ENCODE measurements around the gene L1CAM.

Gene L1CAM

GRCh38 chrX:153928846-153929245 lies 42.9 kb upstream of the L1CAM start:
- H3K9me3 ChIP-seq (ENCODE audit: control insufficient read depth, insufficient read depth, low read length): no peaks in the 10 kb centered on the region
- no peaks in the 10 kb centered on the region for H3K4me1 ChIP-seq (ENCODE audit: control insufficient read depth, insufficient read depth, low read length)
- H3K27me3 ChIP-seq (ENCODE audit: control insufficient read depth, insufficient read depth, low read length): no peaks in the 10 kb centered on the region
- H3K9ac ChIP-seq (ENCODE audit: low read depth, low read length): no peak overlapping the region
- H3K4me3 ChIP-seq (ENCODE audit: low read depth, low read length): peak overlapping the region; percentile 18
- peaks cover 24% of the 10 kb centered on the region for H3K36me3 ChIP-seq (ENCODE audit: control insufficient read depth, insufficient read depth, low read length)

GRCh38 chrX:153927922-153928760 lies 42.2 kb upstream of the L1CAM start:
- Histone ChIP-seq H3K9me3 (ENCODE audit: control insufficient read depth, insufficient read depth, low read length) (no peaks in the 10 kb centered on the region), H3K4me1 (ENCODE audit: control insufficient read depth, insufficient read depth, low read length) (no peaks in the 10 kb centered on the region), H3K9ac (ENCODE audit: low read depth, low read length) (peak overlapping the region; percentile 70), H3K4me3 (ENCODE audit: low read depth, low read length) (peak overlapping the region; percentile 71), H3K27me3 (ENCODE audit: control insufficient read depth, insufficient read depth, low read length) (no peaks in the 10 kb centered on the region), H3K36me3 (ENCODE audit: control insufficient read depth, insufficient read depth, low read length) (peaks cover 24% of the 10 kb centered on the region)

DNA sequence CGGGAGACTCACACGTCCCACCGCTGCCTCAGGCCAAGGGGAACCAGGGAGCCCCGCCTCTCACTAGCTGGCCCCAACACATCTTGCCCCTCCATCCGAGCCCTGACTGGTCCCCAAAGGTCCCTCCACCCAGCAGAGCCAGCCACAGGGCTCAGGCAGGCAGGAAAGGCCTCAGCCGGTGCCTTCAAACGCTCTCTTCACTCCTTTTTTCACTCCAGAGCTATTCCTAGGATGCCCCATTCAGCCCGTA lies 41.6 kb upstream of the L1CAM start:
- H3K9me3 ChIP-seq (ENCODE audit: control insufficient read depth, insufficient read depth, low read length): no peaks in the 10 kb centered on the region
- H3K4me1 ChIP-seq (ENCODE audit: control insufficient read depth, insufficient read depth, low read length): no peaks in the 10 kb centered on the region
- H3K9ac ChIP-seq (ENCODE audit: low read depth, low read length): peak overlapping the region; percentile 70
- no peaks in the 10 kb centered on the region for H3K27me3 ChIP-seq (ENCODE audit: control insufficient read depth, insufficient read depth, low read length)
- H3K36me3 ChIP-seq (ENCODE audit: control insufficient read depth, insufficient read depth, low read length): peaks cover 24% of the 10 kb centered on the region
- H3K4me3 ChIP-seq (ENCODE audit: low read depth, low read length): peak overlapping the region; percentile 71

DNA sequence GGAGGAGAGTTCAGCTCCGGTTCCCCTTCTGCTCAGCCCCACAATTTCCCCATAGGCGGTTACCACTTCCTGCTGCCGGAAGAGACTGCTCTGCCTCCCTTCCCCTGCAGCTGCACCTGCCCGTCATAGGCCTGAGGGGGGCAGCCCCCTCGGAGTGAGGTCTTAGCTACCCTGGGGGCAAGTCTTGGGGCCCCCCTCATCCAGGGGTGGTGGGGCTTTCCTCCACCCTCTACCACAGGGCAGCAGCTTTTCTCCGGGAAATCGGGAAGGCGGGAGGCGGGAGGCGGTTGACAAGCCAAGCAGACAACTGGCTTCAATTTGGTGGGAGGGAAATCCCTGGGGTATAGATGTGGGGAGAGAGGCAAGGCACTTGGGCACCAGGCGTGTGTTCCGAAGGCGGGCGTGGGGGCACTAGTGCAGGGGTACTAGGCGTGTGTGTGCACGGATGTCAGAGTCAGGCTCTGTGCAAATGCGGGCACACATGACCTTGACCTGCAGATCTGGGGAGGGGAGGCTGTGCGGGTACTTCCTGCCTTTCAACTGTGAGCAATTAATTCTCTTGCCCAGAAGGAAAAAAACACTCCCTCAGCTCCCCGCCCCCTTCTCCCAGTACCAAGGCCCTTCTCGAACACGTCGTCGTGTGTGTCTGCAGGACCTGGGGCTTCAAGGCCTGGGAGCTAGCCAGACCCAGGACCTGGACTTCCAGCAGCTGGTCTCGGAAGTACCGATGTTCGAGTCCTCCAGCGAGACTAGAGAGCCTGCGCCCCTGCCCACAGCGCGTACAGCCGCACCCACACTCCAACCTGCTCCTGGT lies 41.1 kb upstream of the L1CAM start:
- Histone ChIP-seq H3K9ac (ENCODE audit: low read depth, low read length) (peak overlapping the region; percentile 70), H3K36me3 (ENCODE audit: control insufficient read depth, insufficient read depth, low read length) (peaks cover 20% of the 10 kb centered on the region), H3K9me3 (ENCODE audit: control insufficient read depth, insufficient read depth, low read length) (no peaks in the 10 kb centered on the region), H3K27me3 (ENCODE audit: control insufficient read depth, insufficient read depth, low read length) (no peaks in the 10 kb centered on the region), H3K4me3 (ENCODE audit: low read depth, low read length) (peak overlapping the region; percentile 71), H3K4me1 (ENCODE audit: control insufficient read depth, insufficient read depth, low read length) (no peaks in the 10 kb centered on the region)

DNA sequence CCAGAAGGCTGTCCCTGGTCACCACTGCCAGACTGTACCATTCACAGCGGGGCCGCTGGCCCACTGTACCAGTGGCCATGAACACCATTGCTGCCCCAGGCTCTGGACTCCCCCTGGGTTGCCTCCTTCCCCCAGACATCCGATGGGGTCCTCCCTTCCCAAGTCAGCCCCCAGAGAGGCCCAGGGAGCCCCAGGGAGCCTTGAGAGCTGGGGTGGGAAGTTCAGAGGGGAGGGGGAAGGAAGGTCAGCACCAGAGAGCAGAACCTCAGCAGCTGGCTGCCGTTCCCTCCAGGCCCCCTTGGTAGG lies 40.5 kb upstream of the L1CAM start:
- no peaks in the 10 kb centered on the region for H3K9me3 ChIP-seq (ENCODE audit: control insufficient read depth, insufficient read depth, low read length)
- H3K27me3 ChIP-seq (ENCODE audit: control insufficient read depth, insufficient read depth, low read length): no peaks in the 10 kb centered on the region
- no peaks in the 10 kb centered on the region for H3K4me1 ChIP-seq (ENCODE audit: control insufficient read depth, insufficient read depth, low read length)
- H3K36me3 ChIP-seq (ENCODE audit: control insufficient read depth, insufficient read depth, low read length): peaks cover 16% of the 10 kb centered on the region
- peak overlapping the region; percentile 71 for H3K4me3 ChIP-seq (ENCODE audit: low read depth, low read length)
- H3K9ac ChIP-seq (ENCODE audit: low read depth, low read length): peak overlapping the region; percentile 37

DNA sequence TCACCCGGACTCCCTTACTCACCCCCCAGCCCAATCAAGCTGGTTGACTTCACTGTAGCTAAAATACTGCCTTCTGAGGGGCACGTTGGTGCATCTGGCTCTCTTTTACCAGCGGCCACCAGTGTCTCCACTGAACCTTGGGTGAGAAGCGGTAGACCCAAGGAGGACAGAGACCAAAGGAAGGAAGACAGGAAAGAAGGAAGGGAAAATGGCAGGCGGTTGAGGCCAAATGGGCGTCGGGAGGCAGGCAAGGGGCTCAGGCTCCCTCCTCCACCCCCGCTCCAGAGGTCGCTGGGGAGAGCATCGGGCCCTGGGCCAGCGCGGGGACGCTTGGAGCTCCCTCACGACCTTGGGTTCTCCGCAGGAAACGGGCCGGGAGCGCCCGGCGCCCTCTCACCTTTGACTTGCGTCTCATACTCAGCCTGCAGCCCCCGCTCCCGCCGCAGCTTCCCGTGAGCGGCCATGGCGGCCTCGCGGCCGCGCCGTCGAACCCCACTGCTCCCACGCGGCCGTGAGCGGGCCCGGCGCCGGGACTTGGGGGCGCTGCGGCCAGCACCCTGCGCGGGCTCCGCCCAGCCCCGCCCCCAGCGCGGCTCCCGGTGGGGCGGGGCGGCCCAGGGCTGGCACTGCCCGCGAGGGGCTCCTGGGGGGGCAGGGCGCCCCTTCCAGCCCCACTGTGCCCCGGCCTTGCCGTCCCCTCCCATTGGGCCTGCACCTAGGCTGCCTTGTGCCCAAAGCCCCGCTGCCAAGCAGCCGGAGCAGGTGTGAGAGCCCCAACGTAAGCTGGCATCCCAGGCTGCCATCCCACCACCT lies 40.0 kb upstream of the L1CAM start, which contains the start of gene ARHGAP4:
TSS of gene ARHGAP4 (minus strand) at position 526 of the 813 bp plus-strand sequence. CDS start at position 464, 62 bp downstream.
- Histone ChIP-seq H3K36me3 (ENCODE audit: control insufficient read depth, insufficient read depth, low read length) (peaks cover 14% of the 10 kb centered on the region), H3K9me3 (ENCODE audit: control insufficient read depth, insufficient read depth, low read length) (no peaks in the 10 kb centered on the region), H3K27me3 (ENCODE audit: control insufficient read depth, insufficient read depth, low read length) (no peaks in the 10 kb centered on the region), H3K4me3 (ENCODE audit: low read depth, low read length) (peak within 1 kb of the TSS; percentile 71), H3K9ac (ENCODE audit: low read depth, low read length) (peak within 1 kb of the TSS; percentile 37), H3K4me1 (ENCODE audit: control insufficient read depth, insufficient read depth, low read length) (no peaks in the 10 kb centered on the region)

DNA sequence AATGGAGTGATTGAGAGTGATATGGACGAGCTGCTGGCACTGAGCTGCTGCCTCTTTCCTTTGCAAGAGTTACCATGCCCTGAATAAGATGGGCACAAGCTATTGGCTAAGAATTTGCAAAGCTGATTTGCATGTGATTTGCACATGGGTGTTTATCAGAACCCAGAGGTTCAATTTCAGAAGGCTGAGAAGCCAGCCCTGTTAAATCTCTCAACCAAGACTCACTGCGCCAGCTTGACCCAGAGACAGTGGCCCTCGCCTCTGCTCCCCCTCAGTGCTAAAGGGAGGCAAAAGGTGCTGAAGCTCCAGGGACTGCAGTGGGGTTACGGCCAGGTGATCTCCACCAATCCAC lies 39.4 kb upstream of the L1CAM start:
- no peaks in the 10 kb centered on the region for H3K27me3 ChIP-seq (ENCODE audit: control insufficient read depth, insufficient read depth, low read length)
- peak overlapping the region; percentile 26 for H3K9ac ChIP-seq (ENCODE audit: low read depth, low read length)
- no peaks in the 10 kb centered on the region for H3K9me3 ChIP-seq (ENCODE audit: control insufficient read depth, insufficient read depth, low read length)
- H3K36me3 ChIP-seq (ENCODE audit: control insufficient read depth, insufficient read depth, low read length): peaks cover 8% of the 10 kb centered on the region
- H3K4me1 ChIP-seq (ENCODE audit: control insufficient read depth, insufficient read depth, low read length): no peaks in the 10 kb centered on the region
- H3K4me3 ChIP-seq (ENCODE audit: low read depth, low read length): peak overlapping the region; percentile 61

DNA sequence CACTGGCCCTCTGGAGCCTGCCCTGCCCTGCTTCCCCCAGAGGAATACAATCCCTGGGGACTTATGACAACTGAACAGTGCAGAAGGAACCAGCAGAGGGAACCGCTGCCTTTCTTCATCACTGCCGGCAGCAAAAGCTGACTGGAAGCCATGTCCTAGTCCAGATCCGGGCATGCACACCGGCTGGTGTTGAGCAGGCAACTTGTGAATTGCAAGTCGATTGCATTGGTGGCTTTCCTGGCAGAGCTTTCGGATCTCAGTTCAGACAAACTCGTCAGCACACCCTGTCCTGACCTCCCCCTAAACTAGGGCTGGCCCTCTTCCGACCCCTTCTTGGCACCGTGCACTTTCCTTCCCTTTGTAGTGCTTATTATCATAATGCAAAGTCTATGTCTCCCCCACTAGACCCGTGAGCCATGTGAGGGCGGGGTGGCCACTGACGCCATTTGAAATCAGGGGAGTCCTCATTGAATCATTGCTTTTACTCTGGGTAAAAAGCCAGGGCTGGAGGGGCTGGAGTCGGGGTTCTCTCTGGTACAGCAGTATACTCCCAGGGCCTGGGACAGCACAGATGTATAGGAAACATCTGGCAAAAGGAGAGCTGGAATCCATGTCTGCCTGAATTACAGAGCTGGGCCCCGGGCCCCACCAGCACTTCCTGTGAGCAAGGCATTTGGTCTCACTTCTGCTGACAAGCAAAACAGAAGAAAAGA lies 38.3 kb upstream of the L1CAM start:
- no peaks in the 10 kb centered on the region for H3K4me1 ChIP-seq (ENCODE audit: control insufficient read depth, insufficient read depth, low read length)

GRCh38 chrX:153922932-153923857 lies 37.2 kb upstream of the L1CAM start:
- H3K9ac ChIP-seq (ENCODE audit: low read depth, low read length): no peak overlapping the region
- H3K9me3 ChIP-seq (ENCODE audit: control insufficient read depth, insufficient read depth, low read length): no peaks in the 10 kb centered on the region
- H3K36me3 ChIP-seq (ENCODE audit: control insufficient read depth, insufficient read depth, low read length): peaks cover 5% of the 10 kb centered on the region
- H3K27me3 ChIP-seq (ENCODE audit: control insufficient read depth, insufficient read depth, low read length): no peaks in the 10 kb centered on the region
- H3K4me3 ChIP-seq (ENCODE audit: low read depth, low read length): no peak overlapping the region
- no peaks in the 10 kb centered on the region for H3K4me1 ChIP-seq (ENCODE audit: control insufficient read depth, insufficient read depth, low read length)

More for the DNA sequence above, 38.3 kb upstream of the L1CAM start:
- Histone ChIP-seq H3K36me3 (ENCODE audit: control insufficient read depth, insufficient read depth, low read length) (no peaks in the 10 kb centered on the region), H3K9me3 (ENCODE audit: control insufficient read depth, insufficient read depth, low read length) (no peaks in the 10 kb centered on the region), H3K9ac (ENCODE audit: low read depth, low read length) (no peak overlapping the region), H3K4me3 (ENCODE audit: low read depth, low read length) (no peak overlapping the region), H3K27me3 (ENCODE audit: control insufficient read depth, insufficient read depth, low read length) (no peaks in the 10 kb centered on the region)

DNA sequence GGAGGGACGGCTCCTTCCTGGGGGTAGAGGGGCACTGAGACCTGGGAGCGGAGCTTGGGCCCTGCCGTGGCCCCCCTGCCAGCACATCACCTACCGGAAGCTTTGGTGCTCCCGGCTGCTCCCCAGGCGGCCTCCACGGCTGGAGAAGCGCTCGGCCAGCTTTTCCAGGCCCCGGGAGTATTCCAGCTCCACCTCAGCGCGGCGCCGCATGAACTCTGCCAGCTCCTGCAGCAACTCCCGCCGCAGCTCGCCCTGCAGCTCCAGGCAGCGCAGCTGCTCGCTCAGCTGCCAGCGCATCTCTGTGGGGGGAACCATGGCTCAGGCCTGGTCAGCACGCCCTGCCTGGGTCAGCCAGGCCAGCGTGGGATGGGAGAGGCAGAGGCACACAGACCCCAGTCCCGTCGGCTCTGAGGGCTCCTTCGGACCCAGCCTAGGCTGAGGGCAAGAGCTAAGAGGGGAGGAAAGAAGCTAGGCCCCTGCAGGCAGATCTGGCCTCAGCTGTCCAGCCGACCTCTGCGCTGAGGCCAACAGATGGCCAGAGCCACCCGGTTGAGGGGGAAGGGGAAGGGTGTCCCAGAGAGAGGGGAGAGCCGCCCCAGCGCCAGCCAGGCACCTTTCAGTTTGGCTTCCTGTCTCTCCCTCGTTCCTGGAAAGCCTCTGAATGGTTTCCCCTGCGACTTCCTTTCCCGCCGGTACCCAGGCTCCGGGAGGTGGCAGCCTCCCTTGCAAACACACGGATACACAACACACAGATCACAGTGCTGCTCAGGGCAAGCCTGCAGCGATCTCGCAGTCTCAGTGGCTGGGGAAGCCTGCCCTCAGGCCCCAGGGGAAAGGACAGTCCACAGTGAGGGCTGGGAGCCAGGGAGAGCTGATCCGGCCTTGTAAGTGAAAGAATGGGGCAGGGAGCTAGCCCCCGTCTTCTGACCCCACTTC lies 35.8 kb upstream of the L1CAM start:
- H3K36me3 ChIP-seq (ENCODE audit: control insufficient read depth, insufficient read depth, low read length): peaks cover 5% of the 10 kb centered on the region
- no peak overlapping the region for H3K9ac ChIP-seq (ENCODE audit: low read depth, low read length)
- no peaks in the 10 kb centered on the region for H3K9me3 ChIP-seq (ENCODE audit: control insufficient read depth, insufficient read depth, low read length)
- no peak overlapping the region for H3K4me3 ChIP-seq (ENCODE audit: low read depth, low read length)
- no peaks in the 10 kb centered on the region for H3K27me3 ChIP-seq (ENCODE audit: control insufficient read depth, insufficient read depth, low read length)
- H3K4me1 ChIP-seq (ENCODE audit: control insufficient read depth, insufficient read depth, low read length): no peaks in the 10 kb centered on the region
